ENCODE measurements around the gene PLPP6. TPM values are rescaled to one million over a fixed set of nuclear protein-coding genes. Genes with fewer than 3 reads are reported as not detected.

Gene PLPP6
- total RNA-seq, 1 experiment from 2014 or later, result 6.3 TPM

DNA sequence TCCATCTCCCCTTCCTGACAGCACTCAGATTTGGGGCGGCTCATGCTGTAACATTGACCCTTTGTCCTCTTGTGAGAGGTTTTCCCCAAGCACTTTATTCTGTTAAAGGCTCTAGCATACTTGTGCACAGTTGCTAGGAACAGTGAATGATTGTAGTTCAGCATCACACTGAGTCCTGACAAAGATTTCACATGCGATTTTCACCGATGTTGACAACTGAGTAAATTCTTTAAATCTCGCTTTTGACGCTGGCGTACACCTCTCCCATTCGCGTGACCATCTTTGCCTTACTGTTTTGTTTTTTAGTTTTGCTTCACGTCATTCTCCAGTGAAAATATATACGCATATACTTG is 18.1 kb downstream of the PLPP6 start:
- CTCF ChIA-PET, result interaction anchor here (0.5 to 1.4 kb wide), 2 partner anchors 60 to 915 kb away, joined by 3 to 5 read pairs; no protein-coding TSS in a partner anchor
- Mint-ChIP-seq H3K4me3 (ENCODE audit: unreplicated experiment) (no peak overlapping the region), H3K36me3 (ENCODE audit: insufficient read depth, unreplicated experiment) (peaks cover 18% of the 10 kb centered on the region), H3K27me3 (ENCODE audit: insufficient read depth, unreplicated experiment) (no peaks in the 10 kb centered on the region), H3K9me3 (ENCODE audit: unreplicated experiment) (peaks cover 6% of the 10 kb centered on the region), H3K27ac (ENCODE audit: low read depth, unreplicated experiment) (no peak overlapping the region), H3K4me1 (ENCODE audit: insufficient read depth, unreplicated experiment) (peaks cover 21% of the 10 kb centered on the region)
- no TSS peak for BruUV-seq (replicated peaks)
- DNase-seq (ENCODE audit: unreplicated experiment), result no peak
- TF ChIP-seq, protein P1, sequence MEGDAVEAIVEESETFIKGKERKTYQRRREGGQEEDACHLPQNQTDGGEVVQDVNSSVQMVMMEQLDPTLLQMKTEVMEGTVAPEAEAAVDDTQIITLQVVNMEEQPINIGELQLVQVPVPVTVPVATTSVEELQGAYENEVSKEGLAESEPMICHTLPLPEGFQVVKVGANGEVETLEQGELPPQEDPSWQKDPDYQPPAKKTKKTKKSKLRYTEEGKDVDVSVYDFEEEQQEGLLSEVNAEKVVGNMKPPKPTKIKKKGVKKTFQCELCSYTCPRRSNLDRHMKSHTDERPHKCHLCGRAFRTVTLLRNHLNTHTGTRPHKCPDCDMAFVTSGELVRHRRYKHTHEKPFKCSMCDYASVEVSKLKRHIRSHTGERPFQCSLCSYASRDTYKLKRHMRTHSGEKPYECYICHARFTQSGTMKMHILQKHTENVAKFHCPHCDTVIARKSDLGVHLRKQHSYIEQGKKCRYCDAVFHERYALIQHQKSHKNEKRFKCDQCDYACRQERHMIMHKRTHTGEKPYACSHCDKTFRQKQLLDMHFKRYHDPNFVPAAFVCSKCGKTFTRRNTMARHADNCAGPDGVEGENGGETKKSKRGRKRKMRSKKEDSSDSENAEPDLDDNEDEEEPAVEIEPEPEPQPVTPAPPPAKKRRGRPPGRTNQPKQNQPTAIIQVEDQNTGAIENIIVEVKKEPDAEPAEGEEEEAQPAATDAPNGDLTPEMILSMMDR (IDR thresholded peaks at IDR 0.05; ENCODE audit: unreplicated experiment), result no peak
- intact Hi-C loops (cut with micrococcal nuclease), result no loop called here
- POLR2A ChIA-PET, result interaction anchor here (0.6 to 3.3 kb wide), 13 partner anchors 11 to 1836 kb away, joined by 3 to 48 read pairs (median 7); partner anchors contain the start of genes AK3, PLPP6, PUM3 and RCL1

DNA sequence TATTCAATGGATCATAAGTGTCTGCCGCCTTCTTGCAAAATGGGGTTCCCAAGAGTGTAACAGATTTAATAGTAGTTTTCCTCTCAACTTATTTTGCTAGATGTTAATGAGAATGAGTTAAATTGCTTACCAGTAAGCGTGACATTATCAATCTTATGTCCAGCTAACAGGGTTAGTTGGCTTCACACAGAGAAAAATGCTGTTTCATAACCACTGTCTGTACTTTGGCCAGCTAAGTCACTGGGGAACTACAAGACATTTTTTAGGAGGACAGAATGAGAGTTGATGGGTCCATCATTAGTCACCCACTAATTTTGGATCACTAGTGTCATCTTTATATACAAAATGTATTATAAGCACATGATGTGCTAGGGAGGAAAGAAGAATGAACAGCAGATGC is 18.7 kb downstream of the PLPP6 start:
- BruUV-seq (replicated peaks), result no TSS peak
- intact Hi-C loops (cut with micrococcal nuclease), result no loop called here
- POLR2A ChIA-PET, result interaction anchor here (0.5 to 3.3 kb wide), 13 partner anchors 8 to 1837 kb away, joined by 3 to 48 read pairs (median 5); partner anchors contain the start of genes AK3, PLPP6, PUM3 and RIC1

DNA sequence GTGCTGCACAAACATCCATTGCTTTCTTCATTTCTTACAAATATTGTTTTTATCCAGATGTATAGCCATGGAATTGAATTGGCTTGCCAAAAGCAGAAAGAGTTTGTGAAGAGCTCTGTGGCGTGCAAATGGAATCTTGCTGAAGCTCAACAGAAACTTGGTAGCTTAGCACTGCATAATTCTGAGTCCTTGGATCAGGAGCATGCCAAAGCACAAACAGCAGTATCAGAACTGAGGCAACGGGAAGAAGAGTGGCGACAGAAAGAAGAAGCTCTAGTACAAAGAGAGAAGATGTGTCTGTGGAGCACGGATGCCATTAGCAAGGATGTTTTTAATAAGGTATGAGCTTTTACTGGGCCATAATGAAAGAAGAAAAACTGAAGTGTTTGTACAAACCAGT is 22.7 kb downstream of the PLPP6 start:
- no peak overlapping the region for H3K27ac Mint-ChIP-seq (ENCODE audit: low read depth, unreplicated experiment)
- intact Hi-C loops (cut with micrococcal nuclease), result no loop called here
- no TSS peak for BruUV-seq (replicated peaks)
- no peaks in the 10 kb centered on the region for H3K9me3 Mint-ChIP-seq (ENCODE audit: unreplicated experiment)
- ChIA-PET POLR2A (interaction anchor here (1.0 to 1.3 kb wide), 2 partner anchors 37 to 56 kb away, joined by 3 read pairs; partner anchors contain the start of gene AK3), CTCF (interaction anchor here (0.5 to 1.5 kb wide), 6 partner anchors 22 to 913 kb away, joined by 3 to 4 read pairs (median 4); no protein-coding TSS in a partner anchor)
- H3K36me3 Mint-ChIP-seq (ENCODE audit: insufficient read depth, unreplicated experiment), result peaks cover 33% of the 10 kb centered on the region
- peaks cover 14% of the 10 kb centered on the region for H3K4me1 Mint-ChIP-seq (ENCODE audit: insufficient read depth, unreplicated experiment)
- DNase-seq (ENCODE audit: unreplicated experiment), result no peak
- H3K4me3 Mint-ChIP-seq (ENCODE audit: unreplicated experiment), result no peak overlapping the region
- TF ChIP-seq, protein P1 (IDR thresholded peaks at IDR 0.05; ENCODE audit: unreplicated experiment), result no peak
- H3K27me3 Mint-ChIP-seq (ENCODE audit: insufficient read depth, unreplicated experiment), result no peaks in the 10 kb centered on the region

More for the DNA sequence above, 18.7 kb downstream of the PLPP6 start:
- CTCF ChIA-PET, result interaction anchor here (0.5 to 1.4 kb wide), 10 partner anchors 53 to 914 kb away, joined by 3 to 5 read pairs (median 3); no protein-coding TSS in a partner anchor
- Mint-ChIP-seq H3K36me3 (ENCODE audit: insufficient read depth, unreplicated experiment) (peaks cover 20% of the 10 kb centered on the region), H3K27me3 (ENCODE audit: insufficient read depth, unreplicated experiment) (no peaks in the 10 kb centered on the region), H3K27ac (ENCODE audit: low read depth, unreplicated experiment) (no peak overlapping the region), H3K4me1 (ENCODE audit: insufficient read depth, unreplicated experiment) (peaks cover 15% of the 10 kb centered on the region), H3K9me3 (ENCODE audit: unreplicated experiment) (peaks cover 2% of the 10 kb centered on the region), H3K4me3 (ENCODE audit: unreplicated experiment) (no peak overlapping the region)
- TF ChIP-seq, protein P1 (IDR thresholded peaks at IDR 0.05; ENCODE audit: unreplicated experiment), result no peak
- DNase-seq (ENCODE audit: unreplicated experiment), result peak; percentile 33

DNA sequence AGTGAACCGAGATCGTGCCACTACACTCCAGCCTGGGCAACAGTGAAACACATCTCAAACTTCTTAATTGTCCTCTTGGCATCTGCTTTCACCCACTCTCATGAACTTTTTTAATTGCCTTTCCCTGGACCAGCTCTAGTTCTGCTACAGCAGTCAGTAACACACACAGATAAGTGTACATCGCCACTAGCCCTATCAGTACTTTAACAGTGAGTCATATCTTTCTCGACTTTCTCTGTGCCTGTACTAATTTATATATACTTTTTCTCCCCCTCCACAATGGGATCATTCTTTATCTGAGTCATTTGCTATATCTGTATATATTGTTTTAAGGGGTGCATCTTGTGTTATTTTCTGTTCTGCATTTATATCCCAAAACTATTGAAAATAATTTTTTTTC is 24.0 kb downstream of the PLPP6 start:
- no peak for DNase-seq (ENCODE audit: unreplicated experiment)
- no peaks in the 10 kb centered on the region for H3K27me3 Mint-ChIP-seq (ENCODE audit: insufficient read depth, unreplicated experiment)
- no peaks in the 10 kb centered on the region for H3K9me3 Mint-ChIP-seq (ENCODE audit: unreplicated experiment)
- peaks cover 14% of the 10 kb centered on the region for H3K4me1 Mint-ChIP-seq (ENCODE audit: insufficient read depth, unreplicated experiment)
- H3K4me3 Mint-ChIP-seq (ENCODE audit: unreplicated experiment), result no peak overlapping the region
- POLR2A ChIA-PET, result interaction anchor here (0.7 kb wide), 1 partner anchor 904 kb away, joined by 3 read pairs; no protein-coding TSS in a partner anchor
- H3K36me3 Mint-ChIP-seq (ENCODE audit: insufficient read depth, unreplicated experiment), result peaks cover 33% of the 10 kb centered on the region
- no peak overlapping the region for H3K27ac Mint-ChIP-seq (ENCODE audit: low read depth, unreplicated experiment)
- intact Hi-C loops (cut with micrococcal nuclease), result no loop called here
- CTCF ChIA-PET, result interaction anchor here (0.6 to 1.5 kb wide), 3 partner anchors 9 to 324 kb away, joined by 3 to 4 read pairs (median 3); no protein-coding TSS in a partner anchor
- BruUV-seq (replicated peaks), result no TSS peak
- TF ChIP-seq, protein P1 (IDR thresholded peaks at IDR 0.05; ENCODE audit: unreplicated experiment), result no peak
